Memory B cell (primary cell): ENCODE results near the gene ARHGAP23.

Experiments used
- ATAC-seq: fragments of 150-1000 bp; cut with Tn5 transposase; 2 replicates; pipeline ENCODE4 v1.10.0; 2021; ENCODE audit warnings: low read depth, mild to moderate bottlenecking, moderate library complexity
- DNase-seq, 2 donors: peaks; one replicate each; pipeline ENCODE4 v3.0.0; 2022; ENCODE audit warnings: low spot score in 2 of 2
- H3K27ac Mint-ChIP-seq: one replicate; pipeline ENCODE4 v1.8.0; 2022; ENCODE audit warnings: mild to moderate bottlenecking, moderate library complexity, mixed read lengths
- H3K27me3 Mint-ChIP-seq: one replicate; pipeline ENCODE4 v1.8.0; 2022; ENCODE audit warnings: mixed read lengths
- H3K36me3 Mint-ChIP-seq: one replicate; pipeline ENCODE4 v1.8.0; 2022; ENCODE audit warnings: mild to moderate bottlenecking, mixed read lengths
- H3K4me1 Mint-ChIP-seq: one replicate; pipeline ENCODE4 v1.8.0; 2022; ENCODE audit warnings: mixed read lengths
- H3K4me3 Mint-ChIP-seq: one replicate; pipeline ENCODE4 v1.8.0; 2022; ENCODE audit warnings: mild to moderate bottlenecking, moderate library complexity, mixed read lengths
- H3K9me3 Mint-ChIP-seq: one replicate; pipeline ENCODE4 v1.8.0; 2022; ENCODE audit warnings: mixed read lengths

ARHGAP23 gene

GRCh38 chr17:38457577-38458371 lies 29.5 kb downstream of the ARHGAP23 start:
- Mint-ChIP-seq H3K36me3 (no peaks in the 10 kb centered on the region), H3K27ac (no peak overlapping the region), H3K4me3 (no peak overlapping the region), H3K27me3 (peaks cover 28% of the 10 kb centered on the region), H3K4me1 (peaks cover 8% of the 10 kb centered on the region), H3K9me3 (no peaks in the 10 kb centered on the region)
- ATAC-seq (no peak), DNase-seq (no peak)

- DNase-seq (no peak), ATAC-seq (no peak)
- Mint-ChIP-seq H3K9me3 (no peaks in the 10 kb centered on the region), H3K4me3 (no peak overlapping the region), H3K27ac (no peak overlapping the region), H3K27me3 (peaks cover 21% of the 10 kb centered on the region), H3K4me1 (peaks cover 2% of the 10 kb centered on the region), H3K36me3 (no peaks in the 10 kb centered on the region)
Observed at GRCh38 chr17:38458521-38458920, 30.3 kb downstream of the ARHGAP23 start.

DNA sequence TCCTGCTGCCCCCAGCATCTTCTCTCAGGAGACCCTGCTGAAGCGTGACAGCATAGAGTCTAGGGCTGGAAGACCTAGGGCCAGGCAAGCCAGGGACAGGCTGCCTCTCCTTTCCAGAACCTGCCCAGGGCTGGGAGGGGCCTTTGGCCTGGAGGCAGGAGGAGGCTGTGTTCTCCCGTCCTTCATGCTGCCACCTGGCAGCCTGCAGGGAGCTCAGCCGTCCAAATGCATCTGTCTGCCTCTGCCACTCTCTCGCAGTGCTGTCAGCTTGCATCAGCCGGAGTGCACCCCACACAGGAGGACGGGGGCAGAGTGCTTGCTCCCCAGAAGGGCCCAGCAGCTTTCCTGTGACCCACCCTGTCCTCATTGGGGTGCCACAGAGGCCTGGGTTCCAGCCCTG lies 31.3 kb downstream of the ARHGAP23 start:
- peaks cover 29% of the 10 kb centered on the region for H3K27me3 Mint-ChIP-seq
- H3K4me3 Mint-ChIP-seq = no peak overlapping the region
- ATAC-seq (no peak), DNase-seq (no peak)
- H3K9me3 Mint-ChIP-seq = no peaks in the 10 kb centered on the region
- H3K4me1 Mint-ChIP-seq = peaks cover 2% of the 10 kb centered on the region
- H3K27ac Mint-ChIP-seq = no peak overlapping the region
- no peaks in the 10 kb centered on the region for H3K36me3 Mint-ChIP-seq

GRCh38 chr17:38460082-38460715 lies 31.9 kb downstream of the ARHGAP23 start:
- Mint-ChIP-seq H3K4me3 (no peak overlapping the region), H3K9me3 (no peaks in the 10 kb centered on the region), H3K27ac (no peak overlapping the region), H3K27me3 (peaks cover 26% of the 10 kb centered on the region), H3K4me1 (peaks cover under 1% of the 10 kb centered on the region), H3K36me3 (no peaks in the 10 kb centered on the region)
- no peak for DNase-seq
- no peak for ATAC-seq

- Mint-ChIP-seq H3K36me3 (no peaks in the 10 kb centered on the region), H3K27me3 (peaks cover 25% of the 10 kb centered on the region), H3K4me1 (no peaks in the 10 kb centered on the region), H3K27ac (no peak overlapping the region), H3K4me3 (no peak overlapping the region), H3K9me3 (no peaks in the 10 kb centered on the region)
- ATAC-seq (no peak), DNase-seq (no peak)
Observed at GRCh38 chr17:38460716-38461630, 32.7 kb downstream of the ARHGAP23 start.

DNA sequence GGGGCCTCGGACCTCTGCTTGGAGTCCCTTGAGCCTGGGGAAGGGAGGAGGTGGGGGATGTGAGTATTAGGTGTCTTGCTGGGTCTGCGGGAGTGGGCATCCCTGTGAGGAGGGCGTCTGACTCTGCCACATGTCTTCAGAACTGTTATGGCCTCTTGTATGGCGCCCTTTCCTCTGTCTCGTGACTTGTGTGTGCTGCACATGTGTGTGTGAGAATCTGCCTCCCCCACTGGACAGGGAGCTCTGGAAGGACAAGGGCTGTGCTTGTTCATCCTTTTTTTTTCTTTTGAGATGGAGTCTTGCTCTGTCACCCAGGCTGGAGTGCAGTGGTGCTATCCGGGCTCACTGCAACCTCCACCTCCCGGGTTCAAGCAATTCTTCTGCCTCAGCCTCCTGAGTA lies 33.4 kb downstream of the ARHGAP23 start:
- no peak for DNase-seq
- H3K27ac Mint-ChIP-seq = no peak overlapping the region
- no peak for ATAC-seq
- H3K4me1 Mint-ChIP-seq = no peaks in the 10 kb centered on the region
- no peaks in the 10 kb centered on the region for H3K36me3 Mint-ChIP-seq
- H3K27me3 Mint-ChIP-seq = peaks cover 24% of the 10 kb centered on the region
- H3K4me3 Mint-ChIP-seq = no peak overlapping the region
- H3K9me3 Mint-ChIP-seq = no peaks in the 10 kb centered on the region

DNA sequence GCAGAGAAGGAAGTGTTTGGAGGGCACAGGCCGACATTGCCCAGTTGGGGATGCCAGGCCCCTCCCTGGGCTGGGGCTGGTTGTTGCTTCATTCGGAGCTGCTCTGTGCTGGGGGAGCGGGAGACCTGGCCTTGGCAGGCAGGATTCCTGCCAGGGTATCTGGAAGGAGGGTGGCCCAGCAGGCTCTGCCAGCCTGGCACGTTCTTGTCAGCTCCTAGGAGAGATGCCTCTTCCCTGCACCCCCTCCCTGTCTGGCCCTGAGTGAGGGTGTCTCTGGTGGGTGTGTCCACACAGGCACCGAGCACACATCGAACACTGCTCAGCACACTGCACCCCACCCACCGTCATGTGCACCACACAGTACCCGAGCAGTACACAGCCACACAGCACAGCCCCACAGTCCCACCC lies 35.2 kb downstream of the ARHGAP23 start:
- no peaks in the 10 kb centered on the region for H3K9me3 Mint-ChIP-seq
- no peaks in the 10 kb centered on the region for H3K36me3 Mint-ChIP-seq
- H3K4me1 Mint-ChIP-seq = no peaks in the 10 kb centered on the region
- H3K4me3 Mint-ChIP-seq = no peak overlapping the region
- DNase-seq = no peak
- peaks cover 28% of the 10 kb centered on the region for H3K27me3 Mint-ChIP-seq
- no peak for ATAC-seq
- no peak overlapping the region for H3K27ac Mint-ChIP-seq

DNA sequence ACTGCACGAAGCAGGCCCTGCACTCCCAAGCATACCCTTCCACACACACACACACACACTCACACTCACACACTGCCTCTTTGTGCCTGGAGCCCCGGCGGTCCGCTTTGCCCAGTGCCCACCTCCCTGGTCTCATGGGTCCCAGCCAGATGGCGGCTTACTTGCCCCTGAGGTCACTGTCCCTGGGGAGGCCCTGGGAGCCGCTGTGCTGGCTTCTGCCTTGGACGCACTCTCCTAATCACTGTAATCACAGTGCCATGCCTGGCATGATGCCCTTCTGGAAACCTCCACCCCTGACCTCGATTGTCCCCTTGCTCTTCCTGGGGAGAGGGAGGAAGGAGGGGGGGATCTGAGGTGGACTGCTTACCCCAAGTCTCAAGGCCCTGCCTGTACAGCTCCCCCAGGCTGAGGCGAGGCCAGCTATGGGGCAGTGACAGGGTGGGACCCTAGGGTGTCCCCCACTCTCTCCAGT lies 36.0 kb downstream of the ARHGAP23 start:
- ATAC-seq = no peak
- H3K4me1 Mint-ChIP-seq = no peaks in the 10 kb centered on the region
- no peaks in the 10 kb centered on the region for H3K9me3 Mint-ChIP-seq
- no peak for DNase-seq
- no peak overlapping the region for H3K4me3 Mint-ChIP-seq
- H3K36me3 Mint-ChIP-seq = no peaks in the 10 kb centered on the region
- H3K27me3 Mint-ChIP-seq = peaks cover 28% of the 10 kb centered on the region
- no peak overlapping the region for H3K27ac Mint-ChIP-seq

GRCh38 chr17:38464723-38465390 lies 36.6 kb downstream of the ARHGAP23 start:
- no peaks in the 10 kb centered on the region for H3K9me3 Mint-ChIP-seq
- peaks cover 28% of the 10 kb centered on the region for H3K27me3 Mint-ChIP-seq
- no peak for ATAC-seq
- no peaks in the 10 kb centered on the region for H3K36me3 Mint-ChIP-seq
- DNase-seq = no peak
- H3K4me1 Mint-ChIP-seq = no peaks in the 10 kb centered on the region
- no peak overlapping the region for H3K27ac Mint-ChIP-seq
- H3K4me3 Mint-ChIP-seq = no peak overlapping the region

DNA sequence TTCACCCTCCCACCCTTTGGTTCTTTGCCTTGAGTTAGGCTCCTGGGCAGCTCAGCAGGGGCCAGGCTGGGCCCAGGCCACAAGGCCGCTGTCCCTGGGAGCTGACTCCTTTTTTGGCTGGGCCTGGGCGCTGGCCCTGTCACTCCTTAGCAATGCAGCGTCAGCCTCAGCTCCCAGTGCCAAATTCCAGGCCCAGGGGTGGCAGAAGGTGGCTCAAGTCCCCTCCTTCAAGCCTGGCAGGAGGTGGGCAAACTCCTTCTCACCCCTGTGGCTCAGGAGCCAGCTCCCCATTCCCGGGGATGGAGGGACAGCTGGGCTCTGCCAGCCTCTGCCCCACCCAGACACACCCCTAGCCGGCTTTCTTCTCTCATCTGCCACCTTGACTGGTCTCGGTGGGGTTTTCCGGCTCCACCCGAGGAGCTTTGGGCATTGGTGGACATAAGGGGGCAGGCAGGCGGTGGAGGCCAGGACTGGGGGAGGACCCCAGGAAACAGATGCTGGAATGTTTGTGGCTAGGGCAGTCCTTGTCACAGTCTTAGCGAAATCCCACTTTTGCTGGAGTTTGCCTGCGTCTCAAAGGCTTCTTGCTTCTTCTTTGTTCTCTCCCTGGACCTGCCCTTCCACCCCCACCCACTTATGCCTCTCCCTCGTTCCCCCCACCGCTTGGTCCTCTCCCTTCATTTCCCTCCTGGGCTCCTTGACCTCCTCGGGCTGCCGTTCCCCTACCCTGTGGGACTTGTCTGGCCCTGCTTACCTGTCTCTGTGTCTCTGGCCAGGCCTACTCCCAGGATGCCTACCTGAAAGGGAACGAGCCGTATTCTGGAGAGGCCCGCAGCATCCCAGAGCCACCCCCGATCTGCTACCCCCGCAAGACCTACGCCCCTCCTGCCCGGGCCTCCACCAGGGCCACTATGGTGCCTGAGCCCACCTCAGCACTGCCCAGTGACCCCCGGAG lies 37.4 kb downstream of the ARHGAP23 start:
- H3K4me3 Mint-ChIP-seq = no peak overlapping the region
- H3K36me3 Mint-ChIP-seq = no peaks in the 10 kb centered on the region
- no peaks in the 10 kb centered on the region for H3K4me1 Mint-ChIP-seq
- ATAC-seq (no peak), DNase-seq (no peak)
- no peaks in the 10 kb centered on the region for H3K9me3 Mint-ChIP-seq
- peaks cover 30% of the 10 kb centered on the region for H3K27me3 Mint-ChIP-seq
- H3K27ac Mint-ChIP-seq = no peak overlapping the region

GRCh38 chr17:38466346-38467315 lies 38.4 kb downstream of the ARHGAP23 start:
- Mint-ChIP-seq H3K27ac (no peak overlapping the region), H3K36me3 (no peaks in the 10 kb centered on the region), H3K9me3 (no peaks in the 10 kb centered on the region), H3K4me1 (no peaks in the 10 kb centered on the region), H3K27me3 (peaks cover 32% of the 10 kb centered on the region), H3K4me3 (no peak overlapping the region)
- DNase-seq (no peak), ATAC-seq (no peak)

DNA sequence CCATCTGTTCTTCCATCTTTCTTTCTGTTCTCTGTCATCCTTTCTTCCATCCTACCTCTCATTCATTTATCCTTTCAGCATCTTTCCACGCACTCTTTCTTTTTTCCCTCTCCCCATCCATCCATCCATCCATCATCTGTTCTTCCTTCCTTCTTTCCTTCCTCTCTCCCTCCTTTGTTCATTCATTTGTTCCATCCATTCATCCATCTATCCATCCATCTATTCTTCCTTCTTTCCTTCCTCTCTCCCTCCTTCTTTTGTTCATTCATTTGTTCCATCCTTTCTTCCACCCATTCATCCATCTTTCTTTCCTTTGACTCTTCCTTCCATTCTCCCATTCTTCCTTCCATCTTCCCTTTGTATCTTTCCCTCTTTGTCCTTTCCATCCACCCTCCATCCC lies 39.2 kb downstream of the ARHGAP23 start:
- ATAC-seq = no peak
- Mint-ChIP-seq H3K36me3 (no peaks in the 10 kb centered on the region), H3K4me1 (no peaks in the 10 kb centered on the region), H3K27ac (no peak overlapping the region), H3K27me3 (peaks cover 33% of the 10 kb centered on the region), H3K4me3 (no peak overlapping the region), H3K9me3 (no peaks in the 10 kb centered on the region)
- DNase-seq = no peak
